Left renal cortex interstitium (tissue), 4 donors: Measurements from ENCODE around the gene CFAP69. TPM values are rescaled to one million over a fixed set of nuclear protein-coding genes. Genes with fewer than 3 reads are reported as not detected.

ENCODE experiments used
- DNase-seq, 4 donors: peaks; one replicate each; pipeline ENCODE4 v3.0.0-alpha.2; 2013; ENCODE audit warnings: low read depth in 4 of 4, low spot score in 2 of 4, missing footprints in 1 of 4
- polyA plus RNA-seq, 4 donors: library from polyadenylated mRNA; unstranded; fragments of 120-200 nt; gene quantifications; one replicate each; pipeline ENCODE4 v1.2.1, GENCODE V29; 2013; ENCODE audit not compliant: insufficient read length in 4 of 4

Gene CFAP69
- polyA plus RNA-seq, result 10 to 100 TPM; 12.3 to 21.2 (median 15.3) TPM

GRCh38 chr7:90244909-90245851 lies at the start of gene CFAP69:
CFAP69 (plus strand) TSS chr7:90245174; CDS start chr7:90245425, 251 bp downstream.
- peak; percentile 85 to 88 (median 86) for DNase-seq

GRCh38 chr7:90201500-90202195 lies 43.3 kb upstream of the CFAP69 start:
- no peak for DNase-seq

- no peak for DNase-seq
Measured at GRCh38 chr7:90207956-90208355, 37.0 kb upstream of the CFAP69 start.

- no peak for DNase-seq
Measured at GRCh38 chr7:90209776-90210175, 35.2 kb upstream of the CFAP69 start.

GRCh38 chr7:90210475-90210874 lies 34.5 kb upstream of the CFAP69 start:
- no peak for DNase-seq

GRCh38 chr7:90210981-90211380 lies 34.0 kb upstream of the CFAP69 start:
- peak; percentile 9 to 56 (median 12) for DNase-seq

GRCh38 chr7:90211391-90212148 lies 33.4 kb upstream of the CFAP69 start, which contains the start of gene STEAP2:
STEAP2 (plus strand) TSS chr7:90211740; CDS start chr7:90225083, 13,343 bp downstream.
- peak; percentile 63 to 80 (median 74) for DNase-seq

- peak in 3 of 4 donors; percentile 3 to 25 (median 10) for DNase-seq
Measured at GRCh38 chr7:90212149-90212495, 32.9 kb upstream of the CFAP69 start.

- no peak for DNase-seq
Measured at GRCh38 chr7:90213521-90213920, 31.5 kb upstream of the CFAP69 start.

GRCh38 chr7:90216080-90216674 lies 28.8 kb upstream of the CFAP69 start:
- DNase-seq, result no peak

- no peak for DNase-seq
Measured at GRCh38 chr7:90216771-90217170, 28.2 kb upstream of the CFAP69 start.

- no peak for DNase-seq
Measured at GRCh38 chr7:90222390-90222789, 22.6 kb upstream of the CFAP69 start.

GRCh38 chr7:90222811-90223725 lies 21.9 kb upstream of the CFAP69 start:
- DNase-seq, result no peak

GRCh38 chr7:90224195-90224594 lies 20.8 kb upstream of the CFAP69 start:
- no peak for DNase-seq

- DNase-seq, result no peak
Measured at GRCh38 chr7:90225181-90225580, 19.8 kb upstream of the CFAP69 start.

- DNase-seq, result no peak
Measured at GRCh38 chr7:90225601-90226000, 19.4 kb upstream of the CFAP69 start.

- DNase-seq, result no peak
Measured at GRCh38 chr7:90227259-90227658, 17.7 kb upstream of the CFAP69 start.

GRCh38 chr7:90229682-90230081 lies 15.3 kb upstream of the CFAP69 start:
- DNase-seq, result no peak

- no peak for DNase-seq
Measured at GRCh38 chr7:90230834-90231233, 14.1 kb upstream of the CFAP69 start.
